UCSD-AML1 (cell line): ENCODE data around the gene KLF18.
"Not testable (repeated sequence)": the region's sequence is repeated elsewhere in the genome, so short reads cannot be mapped to it uniquely, and the experiment has no call there.

Experiments used
- DNase-seq: peaks from one replicate; lab custom pipeline; 2025; ENCODE audit not compliant: unreplicated experiment; lab: John Stamatoyannopoulos, UW

KLF18 gene

GRCh38 chr1:44120398-44120949, 21.0 kb downstream of the KLF18 start:
- DNase-seq, result no peak

- DNase-seq, result no peak
Measured at GRCh38 chr1:44119525-44119924, 21.9 kb downstream of the KLF18 start.

- DNase-seq, result no peak
Measured at GRCh38 chr1:44118682-44119081, 22.7 kb downstream of the KLF18 start, which contains the start of gene KLF17. KLF17 (plus strand) TSS chr1:44118821; CDS start chr1:44118908, 87 bp downstream.

GRCh38 chr1:44117272-44117671, 24.2 kb downstream of the KLF18 start:
- DNase-seq, result not testable (repeated sequence)

- no peak for DNase-seq
Measured at GRCh38 chr1:44114098-44114497, 27.3 kb downstream of the KLF18 start.

GRCh38 chr1:44113095-44113609, 28.3 kb downstream of the KLF18 start:
- no peak for DNase-seq

- DNase-seq, result no peak
Measured at GRCh38 chr1:44112486-44112885, 28.9 kb downstream of the KLF18 start.

- DNase-seq, result no peak
Measured at GRCh38 chr1:44111861-44112260, 29.6 kb downstream of the KLF18 start.

GRCh38 chr1:44110916-44111315, 30.5 kb downstream of the KLF18 start:
- no peak for DNase-seq

GRCh38 chr1:44108971-44109370, 32.5 kb downstream of the KLF18 start:
- no peak for DNase-seq

- no peak for DNase-seq
Measured at GRCh38 chr1:44108241-44108640, 33.2 kb downstream of the KLF18 start.

- DNase-seq, result no peak
Measured at GRCh38 chr1:44105810-44106209, 35.6 kb downstream of the KLF18 start.

- no peak for DNase-seq
Measured at GRCh38 chr1:44103270-44104131, 37.9 kb downstream of the KLF18 start.

- no peak for DNase-seq
Measured at GRCh38 chr1:44101328-44101727, 40.1 kb downstream of the KLF18 start.

- no peak for DNase-seq
Measured at GRCh38 chr1:44100183-44100868, 41.1 kb downstream of the KLF18 start.

GRCh38 chr1:44094047-44094446, 47.4 kb downstream of the KLF18 start:
- DNase-seq, result no peak

GRCh38 chr1:44090429-44091252, 50.8 kb downstream of the KLF18 start:
- no peak for DNase-seq

- DNase-seq, result no peak
Measured at GRCh38 chr1:44089371-44090048, 51.9 kb downstream of the KLF18 start.
